Measurements from ENCODE around the gene DDRGK1. TPM values are rescaled to one million over a fixed set of nuclear protein-coding genes. Genes with fewer than 3 reads are reported as not detected.

DDRGK1 gene
- polyA plus RNA-seq, 1 donor from 2014 or later: 52.1 TPM

- peaks cover 10 to 13% (median 13%) of the 10 kb centered on the region in 3 donors for H3K4me1 Mint-ChIP-seq
- no peaks in the 10 kb centered on the region for H3K27me3 Mint-ChIP-seq
- H3K4me3 Mint-ChIP-seq: peak overlapping the region; percentile 88 to 99 (median 98)
- no peaks in the 10 kb centered on the region for H3K9me3 Mint-ChIP-seq
- H3K36me3 Mint-ChIP-seq: peaks cover 1% of the 10 kb centered on the region
- peak overlapping the region in 1 of 3 donors; percentile 59 for H3K27ac Mint-ChIP-seq
These were observed 5.9 kb upstream of the DDRGK1 start for GRCh38 chr20:3210346-3210745.

- Mint-ChIP-seq H3K36me3 (peaks cover 1% of the 10 kb centered on the region), H3K4me3 (peak overlapping the region; percentile 88 to 99 (median 98)), H3K27me3 (no peaks in the 10 kb centered on the region), H3K9me3 (no peaks in the 10 kb centered on the region), H3K4me1 (peaks cover 10 to 13% (median 13%) of the 10 kb centered on the region in 3 donors), H3K27ac (peak overlapping the region in 2 of 3 donors; percentile 36 to 94)
These were observed 5.5 kb upstream of the DDRGK1 start for GRCh38 chr20:3209946-3210317.

GRCh38 chr20:3209257-3209945 is 4.9 kb upstream of the DDRGK1 start, which contains the start of gene ITPA:
ITPA (plus strand) TSS chr20:3209498; CDS start chr20:3209552, 54 bp downstream.
- peaks cover 3% of the 10 kb centered on the region for H3K36me3 Mint-ChIP-seq
- H3K4me3 Mint-ChIP-seq: peak within 1 kb of the TSS; percentile 88 to 99 (median 98)
- no peaks in the 10 kb centered on the region for H3K27me3 Mint-ChIP-seq
- H3K9me3 Mint-ChIP-seq: no peaks in the 10 kb centered on the region
- H3K27ac Mint-ChIP-seq: peak within 1 kb of the TSS; percentile 36 to 97 (median 94)
- peaks cover 13 to 15% (median 15%) of the 10 kb centered on the region in 3 donors for H3K4me1 Mint-ChIP-seq

GRCh38 chr20:3208786-3209256 is 4.3 kb upstream of the DDRGK1 start:
- Mint-ChIP-seq H3K27me3 (no peaks in the 10 kb centered on the region), H3K9me3 (no peaks in the 10 kb centered on the region), H3K4me3 (peak overlapping the region; percentile 88 to 99 (median 98)), H3K4me1 (peaks cover 14 to 17% (median 16%) of the 10 kb centered on the region in 3 donors), H3K36me3 (peaks cover 3% of the 10 kb centered on the region), H3K27ac (peak overlapping the region; percentile 36 to 97 (median 94))

GRCh38 chr20:3203315-3204123 is 963 bp downstream of the DDRGK1 start:
- H3K9me3 Mint-ChIP-seq: no peaks in the 10 kb centered on the region
- peak overlapping the region; percentile 93 to 98 (median 96) for H3K4me3 Mint-ChIP-seq
- H3K27ac Mint-ChIP-seq: peak overlapping the region; percentile 93 to 96 (median 94)
- peaks cover 4% of the 10 kb centered on the region for H3K36me3 Mint-ChIP-seq
- H3K27me3 Mint-ChIP-seq: no peaks in the 10 kb centered on the region
- peaks cover 7 to 10% (median 8%) of the 10 kb centered on the region in 3 donors for H3K4me1 Mint-ChIP-seq

- Mint-ChIP-seq H3K9me3 (no peaks in the 10 kb centered on the region), H3K4me3 (peak overlapping the region; percentile 8 to 68 (median 60)), H3K27ac (no peak overlapping the region), H3K4me1 (peaks cover 6 to 10% (median 6%) of the 10 kb centered on the region in 3 donors), H3K36me3 (peaks cover 4% of the 10 kb centered on the region), H3K27me3 (no peaks in the 10 kb centered on the region)
These were observed 1.5 kb downstream of the DDRGK1 start for GRCh38 chr20:3202965-3203314.

- Mint-ChIP-seq H3K27ac (no peak overlapping the region), H3K36me3 (peaks cover 8% of the 10 kb centered on the region), H3K9me3 (no peaks in the 10 kb centered on the region), H3K4me3 (peak overlapping the region in 2 of 4 donors; percentile 14 to 39), H3K27me3 (no peaks in the 10 kb centered on the region), H3K4me1 (peaks cover 6 to 11% (median 6%) of the 10 kb centered on the region in 3 donors)
These were observed 4.3 kb downstream of the DDRGK1 start for GRCh38 chr20:3199976-3200755.

GRCh38 chr20:3199206-3199605 is 5.3 kb downstream of the DDRGK1 start:
- no peaks in the 10 kb centered on the region for H3K9me3 Mint-ChIP-seq
- peaks cover 7% of the 10 kb centered on the region for H3K36me3 Mint-ChIP-seq
- H3K4me1 Mint-ChIP-seq: peaks cover under 1 to 11% (median 4%) of the 10 kb centered on the region in 3 donors
- H3K4me3 Mint-ChIP-seq: peak overlapping the region in 2 of 4 donors; percentile 20 to 71
- no peaks in the 10 kb centered on the region for H3K27me3 Mint-ChIP-seq
- peak overlapping the region in 1 of 3 donors; percentile 56 for H3K27ac Mint-ChIP-seq

- H3K36me3 Mint-ChIP-seq: peaks cover 7% of the 10 kb centered on the region
- H3K4me1 Mint-ChIP-seq: peaks cover 0 to 5% (median 0%) of the 10 kb centered on the region in 3 donors
- H3K27ac Mint-ChIP-seq: no peak overlapping the region
- no peak overlapping the region for H3K4me3 Mint-ChIP-seq
- no peaks in the 10 kb centered on the region for H3K27me3 Mint-ChIP-seq
- no peaks in the 10 kb centered on the region for H3K9me3 Mint-ChIP-seq
These were observed 8.8 kb downstream of the DDRGK1 start for GRCh38 chr20:3195590-3196237.

- H3K4me3 Mint-ChIP-seq: no peak overlapping the region
- peaks cover 0 to 5% (median 0%) of the 10 kb centered on the region in 3 donors for H3K4me1 Mint-ChIP-seq
- H3K9me3 Mint-ChIP-seq: no peaks in the 10 kb centered on the region
- no peaks in the 10 kb centered on the region for H3K27me3 Mint-ChIP-seq
- H3K27ac Mint-ChIP-seq: peak overlapping the region in 1 of 3 donors; percentile 32
- peaks cover 7% of the 10 kb centered on the region for H3K36me3 Mint-ChIP-seq
These were observed 9.7 kb downstream of the DDRGK1 start for GRCh38 chr20:3194617-3195280.

GRCh38 chr20:3193806-3194616 is 10.5 kb downstream of the DDRGK1 start:
- no peaks in the 10 kb centered on the region for H3K27me3 Mint-ChIP-seq
- peak overlapping the region in 1 of 3 donors; percentile 32 for H3K27ac Mint-ChIP-seq
- H3K4me1 Mint-ChIP-seq: peaks cover 0 to 2% (median 0%) of the 10 kb centered on the region in 3 donors
- peaks cover 4% of the 10 kb centered on the region for H3K36me3 Mint-ChIP-seq
- H3K9me3 Mint-ChIP-seq: no peaks in the 10 kb centered on the region
- no peak overlapping the region for H3K4me3 Mint-ChIP-seq

- peaks cover 0 to 2% (median 0%) of the 10 kb centered on the region in 3 donors for H3K4me1 Mint-ChIP-seq
- H3K9me3 Mint-ChIP-seq: no peaks in the 10 kb centered on the region
- H3K36me3 Mint-ChIP-seq: peaks cover 4% of the 10 kb centered on the region
- no peak overlapping the region for H3K27ac Mint-ChIP-seq
- H3K4me3 Mint-ChIP-seq: no peak overlapping the region
- H3K27me3 Mint-ChIP-seq: no peaks in the 10 kb centered on the region
These were observed 12.1 kb downstream of the DDRGK1 start for GRCh38 chr20:3192226-3193015.

Measured in IgD-negative memory B cell (primary cell).